ENCODE results near the gene ARHGAP28. TPM values are rescaled to one million over a fixed set of nuclear protein-coding genes. Genes with fewer than 3 reads are reported as not detected.

The ARHGAP28 gene
- total RNA-seq, 1 donor from 2014 or later: 117 TPM

- Mint-ChIP-seq H3K27me3 (no peaks in the 10 kb centered on the region), H3K36me3 (ENCODE audit: insufficient read depth) (peaks cover 22% of the 10 kb centered on the region), H3K27ac (peak overlapping the region; percentile 81), H3K4me3 (ENCODE audit: low read depth) (no peak overlapping the region), H3K4me1 (ENCODE audit: low read depth) (peaks cover 19% of the 10 kb centered on the region), H3K9me3 (ENCODE audit: low read depth) (peaks cover 17% of the 10 kb centered on the region)
- no peak for DNase-seq (ENCODE audit: low spot score, unreplicated experiment)
- TF ChIP-seq, protein P1, sequence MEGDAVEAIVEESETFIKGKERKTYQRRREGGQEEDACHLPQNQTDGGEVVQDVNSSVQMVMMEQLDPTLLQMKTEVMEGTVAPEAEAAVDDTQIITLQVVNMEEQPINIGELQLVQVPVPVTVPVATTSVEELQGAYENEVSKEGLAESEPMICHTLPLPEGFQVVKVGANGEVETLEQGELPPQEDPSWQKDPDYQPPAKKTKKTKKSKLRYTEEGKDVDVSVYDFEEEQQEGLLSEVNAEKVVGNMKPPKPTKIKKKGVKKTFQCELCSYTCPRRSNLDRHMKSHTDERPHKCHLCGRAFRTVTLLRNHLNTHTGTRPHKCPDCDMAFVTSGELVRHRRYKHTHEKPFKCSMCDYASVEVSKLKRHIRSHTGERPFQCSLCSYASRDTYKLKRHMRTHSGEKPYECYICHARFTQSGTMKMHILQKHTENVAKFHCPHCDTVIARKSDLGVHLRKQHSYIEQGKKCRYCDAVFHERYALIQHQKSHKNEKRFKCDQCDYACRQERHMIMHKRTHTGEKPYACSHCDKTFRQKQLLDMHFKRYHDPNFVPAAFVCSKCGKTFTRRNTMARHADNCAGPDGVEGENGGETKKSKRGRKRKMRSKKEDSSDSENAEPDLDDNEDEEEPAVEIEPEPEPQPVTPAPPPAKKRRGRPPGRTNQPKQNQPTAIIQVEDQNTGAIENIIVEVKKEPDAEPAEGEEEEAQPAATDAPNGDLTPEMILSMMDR (IDR thresholded peaks at IDR 0.05; ENCODE audit: unreplicated experiment): no peak
These were observed 78.2 kb downstream of the ARHGAP28 start for GRCh38 chr18:6807515-6808257.

GRCh38 chr18:6810191-6810590, 80.7 kb downstream of the ARHGAP28 start:
- Mint-ChIP-seq H3K4me1 (ENCODE audit: low read depth) (peaks cover 29% of the 10 kb centered on the region), H3K27me3 (no peaks in the 10 kb centered on the region), H3K36me3 (ENCODE audit: insufficient read depth) (peaks cover 9% of the 10 kb centered on the region), H3K27ac (peak overlapping the region; percentile 62), H3K9me3 (ENCODE audit: low read depth) (peaks cover 13% of the 10 kb centered on the region), H3K4me3 (ENCODE audit: low read depth) (no peak overlapping the region)
- DNase-seq (ENCODE audit: low spot score, unreplicated experiment): no peak
- TF ChIP-seq, protein P1 (IDR thresholded peaks at IDR 0.05; ENCODE audit: unreplicated experiment): no peak

DNA sequence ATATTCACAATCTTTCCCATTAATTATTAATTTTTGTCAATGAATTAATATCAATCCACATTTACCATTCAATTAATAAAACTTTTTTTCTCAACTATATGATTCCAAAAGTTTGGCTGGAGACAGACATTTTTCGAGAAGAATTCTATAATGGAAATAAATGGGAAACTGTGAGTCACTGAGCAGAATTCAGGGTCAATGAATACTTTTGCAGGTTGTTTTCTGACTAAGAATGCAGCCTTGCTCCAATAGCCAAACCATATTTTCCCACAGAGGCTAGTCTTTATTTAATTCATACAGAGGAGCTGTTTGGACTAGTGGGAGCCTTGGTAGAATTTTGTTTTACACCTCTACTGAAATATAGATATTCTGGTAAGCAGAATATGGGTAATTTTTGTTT, 82.3 kb downstream of the ARHGAP28 start:
- TF ChIP-seq, protein P1 (IDR thresholded peaks at IDR 0.05; ENCODE audit: unreplicated experiment): no peak
- Mint-ChIP-seq H3K9me3 (ENCODE audit: low read depth) (peaks cover 13% of the 10 kb centered on the region), H3K4me1 (ENCODE audit: low read depth) (peaks cover 28% of the 10 kb centered on the region), H3K27ac (no peak overlapping the region), H3K4me3 (ENCODE audit: low read depth) (no peak overlapping the region), H3K36me3 (ENCODE audit: insufficient read depth) (peaks cover 7% of the 10 kb centered on the region), H3K27me3 (no peaks in the 10 kb centered on the region)
- no peak for DNase-seq (ENCODE audit: low spot score, unreplicated experiment)

DNA sequence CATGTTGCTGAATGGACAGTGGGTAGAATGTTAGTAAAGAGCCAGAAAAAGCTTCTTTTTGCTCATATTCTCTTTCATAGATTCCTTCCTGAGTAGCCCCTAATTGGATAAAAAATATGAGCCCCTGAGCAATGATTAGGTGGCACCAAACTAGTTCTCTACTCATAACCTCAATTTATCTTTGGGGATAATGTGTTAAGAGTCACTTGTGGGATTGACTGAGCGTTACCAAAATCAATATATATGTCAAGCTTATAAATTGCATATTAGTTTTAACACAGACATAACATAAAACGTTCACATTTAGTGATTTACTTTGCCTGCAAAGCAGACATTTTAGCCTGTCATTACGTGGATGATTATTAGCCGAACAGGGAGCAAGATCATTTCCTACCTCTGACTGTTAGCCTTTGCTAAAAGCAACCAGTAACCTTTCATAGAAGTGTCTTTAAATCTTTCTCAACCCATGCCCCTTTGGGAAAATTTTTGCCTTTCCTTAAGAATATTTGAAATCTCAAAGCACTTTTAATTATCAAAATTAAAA, 85.4 kb downstream of the ARHGAP28 start:
- TF ChIP-seq, protein P1 (IDR thresholded peaks at IDR 0.05; ENCODE audit: unreplicated experiment): no peak
- H3K4me1 Mint-ChIP-seq (ENCODE audit: low read depth): peaks cover 23% of the 10 kb centered on the region
- no peak for DNase-seq (ENCODE audit: low spot score, unreplicated experiment)
- no peaks in the 10 kb centered on the region for H3K27me3 Mint-ChIP-seq
- peaks cover 5% of the 10 kb centered on the region for H3K36me3 Mint-ChIP-seq (ENCODE audit: insufficient read depth)
- H3K4me3 Mint-ChIP-seq (ENCODE audit: low read depth): no peak overlapping the region
- H3K27ac Mint-ChIP-seq: no peak overlapping the region
- H3K9me3 Mint-ChIP-seq (ENCODE audit: low read depth): no peaks in the 10 kb centered on the region

- no peak overlapping the region for H3K27ac Mint-ChIP-seq
- DNase-seq (ENCODE audit: low spot score, unreplicated experiment): no peak
- H3K4me1 Mint-ChIP-seq (ENCODE audit: low read depth): peaks cover 23% of the 10 kb centered on the region
- H3K9me3 Mint-ChIP-seq (ENCODE audit: low read depth): no peaks in the 10 kb centered on the region
- peaks cover 6% of the 10 kb centered on the region for H3K36me3 Mint-ChIP-seq (ENCODE audit: insufficient read depth)
- TF ChIP-seq, protein P1 (IDR thresholded peaks at IDR 0.05; ENCODE audit: unreplicated experiment): no peak
- no peak overlapping the region for H3K4me3 Mint-ChIP-seq (ENCODE audit: low read depth)
- no peaks in the 10 kb centered on the region for H3K27me3 Mint-ChIP-seq
These were observed 86.6 kb downstream of the ARHGAP28 start for GRCh38 chr18:6816154-6816553.

Data from progenitor cell of endocrine pancreas (in vitro differentiated cells).